GM21576 (cell line): Measurements from ENCODE around the gene ZNF384.

Experiments used
- ATAC-seq: cut with Tn5 transposase; IDR thresholded peaks from one replicate; pipeline ENCODE4 v1.9.1; 2021; ENCODE audit warnings: mild to moderate bottlenecking, moderate library complexity; ENCODE audit not compliant: unreplicated experiment

The ZNF384 gene

GRCh38 chr12:6630736-6631135 lies 58.4 kb downstream of the ZNF384 start:
- no peak for ATAC-seq

- no peak for ATAC-seq
Measured at GRCh38 chr12:6627616-6628015, 61.6 kb downstream of the ZNF384 start.

- ATAC-seq = no peak
Measured at GRCh38 chr12:6626654-6627283, 62.4 kb downstream of the ZNF384 start.

- no peak for ATAC-seq
Measured at GRCh38 chr12:6620885-6621274, 68.3 kb downstream of the ZNF384 start.

DNA sequence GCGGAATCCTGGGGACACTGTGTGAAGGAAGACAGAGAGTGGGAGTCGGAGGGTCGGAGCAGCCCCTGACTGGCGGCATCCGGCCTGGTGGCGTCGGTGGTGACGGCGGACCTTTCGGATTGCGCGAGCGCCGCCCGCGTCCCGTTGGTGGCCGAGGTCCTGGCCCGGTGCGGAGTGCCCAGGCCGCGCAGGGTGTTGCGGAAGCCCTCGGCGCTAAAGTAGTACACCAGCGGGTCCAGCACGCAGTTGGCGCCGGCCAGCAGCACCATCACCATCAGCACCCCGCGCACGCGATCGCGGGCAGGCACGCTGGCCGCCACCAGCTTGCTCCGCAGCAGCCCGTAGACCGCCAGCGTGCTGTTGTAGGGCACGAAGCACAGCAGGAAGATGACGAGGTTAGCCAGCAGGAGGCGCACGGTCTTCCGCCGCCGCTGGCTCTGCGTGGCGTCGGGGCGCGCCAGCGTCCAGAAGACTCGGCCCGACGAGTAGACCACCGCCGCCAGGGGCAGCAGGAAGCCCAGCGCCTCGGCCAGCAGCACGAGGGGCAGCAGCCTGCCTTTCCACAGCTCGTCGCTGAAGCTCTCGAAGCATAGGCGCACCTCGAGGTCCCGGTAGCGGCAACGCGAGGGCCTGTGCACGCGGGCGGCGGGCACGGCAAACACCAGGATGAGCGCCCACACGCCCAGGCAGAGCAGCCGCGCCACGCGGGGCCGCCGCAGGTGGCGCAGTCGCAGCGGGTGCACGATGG lies 68.9 kb downstream of the ZNF384 start:
- ATAC-seq = no peak

GRCh38 chr12:6618483-6619225 lies 70.5 kb downstream of the ZNF384 start:
- ATAC-seq = no peak
